ENCODE data around the gene PSME3. TPM values are rescaled to one million over a fixed set of nuclear protein-coding genes. Genes with fewer than 3 reads are reported as not detected.
"Not testable (repeated sequence)": the region's sequence is repeated elsewhere in the genome, so short reads cannot be mapped to it uniquely, and the experiment has no call there.

PSME3 gene
- total and polyA plus RNA-seq, 2 experiments from 2014 or later: 86.4 to 99.5 TPM

DNA sequence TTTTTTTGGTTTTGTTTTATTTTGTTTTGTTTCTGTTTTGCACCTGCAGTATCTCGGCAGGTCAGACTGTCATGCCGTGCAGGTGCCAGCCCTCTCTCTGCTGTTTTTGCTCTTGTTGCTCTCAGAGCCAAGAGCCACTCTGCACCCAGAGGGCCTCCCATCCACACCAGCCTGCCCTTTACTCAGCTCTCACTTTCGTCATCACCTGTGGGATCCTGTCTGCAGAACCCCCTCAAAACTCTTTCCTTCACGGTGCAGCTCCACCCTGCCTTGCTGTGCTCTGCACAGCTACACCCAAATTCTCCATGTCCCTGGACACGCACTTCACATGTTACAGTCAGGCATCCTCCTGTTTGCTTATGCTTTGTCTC, 20.4 kb downstream of the PSME3 start:
- Histone ChIP-seq H2AFZ (no peak overlapping the region), H3K9me3 (ENCODE audit: low read depth) (no peaks in the 10 kb centered on the region), H3K27ac (no peak overlapping the region), H3K4me2 (no peak overlapping the region), H3K4me3 (no peak overlapping the region), H4K20me1 (ENCODE audit: insufficient read depth, poor library complexity, severe bottlenecking) (no peaks in the 10 kb centered on the region), H3K27me3 (peaks cover 6% of the 10 kb centered on the region), H3K36me3 (replicated peaks; ENCODE audit: insufficient read depth, low read depth) (no peaks in the 10 kb centered on the region), H3K9me2 (replicated peaks; ENCODE audit: insufficient read depth) (no peaks in the 10 kb centered on the region), H3K4me1 (ENCODE audit: insufficient read depth) (no peaks in the 10 kb centered on the region), H3K79me2 (no peaks in the 10 kb centered on the region)
- 93% methylated on average over 5 of the region's 5 CpGs for WGBS (ENCODE audit: low lambda C conversion rate, missing lambda C conversion rate)
- DNase-seq (ENCODE audit: low spot score): no peak
- TF ChIP-seq, protein P1, sequence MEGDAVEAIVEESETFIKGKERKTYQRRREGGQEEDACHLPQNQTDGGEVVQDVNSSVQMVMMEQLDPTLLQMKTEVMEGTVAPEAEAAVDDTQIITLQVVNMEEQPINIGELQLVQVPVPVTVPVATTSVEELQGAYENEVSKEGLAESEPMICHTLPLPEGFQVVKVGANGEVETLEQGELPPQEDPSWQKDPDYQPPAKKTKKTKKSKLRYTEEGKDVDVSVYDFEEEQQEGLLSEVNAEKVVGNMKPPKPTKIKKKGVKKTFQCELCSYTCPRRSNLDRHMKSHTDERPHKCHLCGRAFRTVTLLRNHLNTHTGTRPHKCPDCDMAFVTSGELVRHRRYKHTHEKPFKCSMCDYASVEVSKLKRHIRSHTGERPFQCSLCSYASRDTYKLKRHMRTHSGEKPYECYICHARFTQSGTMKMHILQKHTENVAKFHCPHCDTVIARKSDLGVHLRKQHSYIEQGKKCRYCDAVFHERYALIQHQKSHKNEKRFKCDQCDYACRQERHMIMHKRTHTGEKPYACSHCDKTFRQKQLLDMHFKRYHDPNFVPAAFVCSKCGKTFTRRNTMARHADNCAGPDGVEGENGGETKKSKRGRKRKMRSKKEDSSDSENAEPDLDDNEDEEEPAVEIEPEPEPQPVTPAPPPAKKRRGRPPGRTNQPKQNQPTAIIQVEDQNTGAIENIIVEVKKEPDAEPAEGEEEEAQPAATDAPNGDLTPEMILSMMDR (IDR thresholded peaks at IDR 0.05; ENCODE audit: poor library complexity): no peak
- TF ChIP-seq EZH2 (IDR thresholded peaks at IDR 0.05; ENCODE audit: borderline replicate concordance) (no peak), EZH2phosphoT487 (IDR thresholded peaks at IDR 0.05; ENCODE audit: low read depth, severe bottlenecking, unreplicated experiment) (no peak)

DNA sequence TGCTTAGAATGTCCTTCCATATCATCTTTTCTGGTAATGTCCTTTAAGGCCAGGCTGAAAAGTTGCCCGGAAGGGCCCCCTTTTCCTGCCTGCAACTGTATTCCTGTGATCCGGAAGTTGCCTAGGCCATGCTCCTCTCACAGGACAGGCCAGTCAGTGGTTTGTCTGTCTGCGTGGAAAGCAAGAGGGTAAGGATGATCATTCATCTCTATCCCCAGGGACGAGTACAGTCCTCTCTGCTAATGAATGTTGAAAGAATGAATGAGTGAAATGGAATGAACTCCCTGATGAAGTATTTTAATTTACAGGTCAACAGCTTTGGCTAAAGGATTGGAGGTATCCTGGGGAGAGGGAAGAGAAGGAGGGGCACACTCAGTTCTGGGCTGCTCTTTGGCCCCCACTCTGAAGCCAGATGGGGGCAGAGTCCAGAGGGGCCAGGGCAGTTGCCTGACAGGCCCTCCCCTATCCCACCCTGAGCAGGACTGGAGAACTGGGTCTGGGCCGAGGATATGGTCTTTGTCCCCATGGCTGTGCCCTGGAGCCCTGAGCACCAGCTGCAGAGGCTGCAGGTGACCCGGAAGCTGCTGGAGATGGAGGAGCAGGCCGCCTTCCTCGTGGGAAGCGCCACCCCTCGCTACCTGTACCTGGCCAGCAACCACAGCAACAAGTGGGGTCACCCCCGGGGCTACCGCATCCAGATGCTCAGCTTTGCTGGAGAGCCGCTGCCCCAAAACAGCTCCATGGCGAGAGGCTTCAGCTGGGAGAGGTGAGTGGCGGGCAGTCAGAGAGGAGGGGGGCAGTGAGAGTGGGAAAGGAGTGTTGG, 21.0 kb downstream of the PSME3 start:
- Histone ChIP-seq H3K27me3 (peaks cover 6% of the 10 kb centered on the region), H3K9me3 (ENCODE audit: low read depth) (no peaks in the 10 kb centered on the region), H3K4me3 (no peak overlapping the region), H3K9me2 (replicated peaks; ENCODE audit: insufficient read depth) (no peaks in the 10 kb centered on the region), H3K79me2 (no peaks in the 10 kb centered on the region), H4K20me1 (ENCODE audit: insufficient read depth, poor library complexity, severe bottlenecking) (no peaks in the 10 kb centered on the region), H2AFZ (no peak overlapping the region), H3K4me2 (no peak overlapping the region), H3K36me3 (replicated peaks; ENCODE audit: insufficient read depth, low read depth) (no peaks in the 10 kb centered on the region), H3K4me1 (ENCODE audit: insufficient read depth) (no peaks in the 10 kb centered on the region), H3K27ac (no peak overlapping the region)
- 88% methylated on average over 14 of the region's 15 CpGs for WGBS (ENCODE audit: low lambda C conversion rate, missing lambda C conversion rate)
- no peak for DNase-seq (ENCODE audit: low spot score)
- TF ChIP-seq EZH2 (IDR thresholded peaks at IDR 0.05; ENCODE audit: borderline replicate concordance): no peak
- TF ChIP-seq EZH2phosphoT487 (IDR thresholded peaks at IDR 0.05; ENCODE audit: low read depth, severe bottlenecking, unreplicated experiment): no peak
- TF ChIP-seq, protein P1 (IDR thresholded peaks at IDR 0.05; ENCODE audit: poor library complexity): no peak

DNA sequence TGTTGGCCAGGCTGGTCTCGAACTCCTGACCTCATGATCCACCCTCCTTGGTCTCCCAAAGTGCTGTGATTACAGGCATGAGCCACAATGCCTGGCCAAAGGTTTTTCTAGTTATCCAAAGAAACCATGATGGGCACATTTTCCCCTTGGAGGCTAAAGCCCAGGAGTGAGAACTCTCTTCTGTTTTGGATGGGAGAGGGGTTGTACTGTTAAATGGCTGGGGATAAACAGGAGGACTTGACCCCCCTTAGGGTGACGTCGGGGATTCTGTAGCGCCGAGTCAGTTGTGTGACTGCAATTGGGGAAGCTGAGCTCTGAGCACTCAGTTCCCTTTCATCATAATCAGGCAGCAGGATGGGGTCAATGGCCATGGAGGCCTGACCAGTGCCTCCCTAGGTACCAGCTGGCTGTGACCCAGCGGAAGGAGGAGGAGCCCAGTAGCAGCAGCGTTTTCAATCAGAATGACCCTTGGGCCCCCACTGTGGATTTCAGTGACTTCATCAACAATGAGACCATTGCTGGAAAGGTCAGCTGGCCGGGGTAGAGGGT, 21.9 kb downstream of the PSME3 start:
- 89% methylated on average over 8 of the region's 8 CpGs for WGBS (ENCODE audit: low lambda C conversion rate, missing lambda C conversion rate)

DNA sequence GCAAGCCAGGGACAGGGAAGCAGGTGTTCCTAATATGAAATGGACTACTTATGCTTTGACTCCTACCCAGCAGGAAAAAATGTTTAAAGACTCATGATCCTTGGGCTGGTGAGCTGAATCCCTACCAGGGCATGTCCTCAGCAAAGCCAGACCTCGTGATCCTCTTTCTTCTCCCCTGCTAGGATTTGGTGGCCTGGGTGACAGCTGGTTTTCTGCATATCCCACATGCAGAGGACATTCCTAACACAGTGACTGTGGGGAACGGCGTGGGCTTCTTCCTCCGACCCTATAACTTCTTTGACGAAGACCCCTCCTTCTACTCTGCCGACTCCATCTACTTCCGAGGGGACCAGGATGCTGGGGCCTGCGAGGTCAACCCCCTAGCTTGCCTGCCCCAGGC, 22.9 kb downstream of the PSME3 start:
- not testable (repeated sequence) for DNase-seq (ENCODE audit: low spot score); H4K20me1 ChIP-seq (ENCODE audit: insufficient read depth, poor library complexity, severe bottlenecking); H3K9me3 ChIP-seq (ENCODE audit: low read depth); H3K79me2 ChIP-seq; H3K4me1 ChIP-seq (ENCODE audit: insufficient read depth); H3K4me2 ChIP-seq; H3K36me3 ChIP-seq (replicated peaks; ENCODE audit: insufficient read depth, low read depth); H3K4me3 ChIP-seq; H3K27ac ChIP-seq; H3K27me3 ChIP-seq; H3K9me2 ChIP-seq (replicated peaks; ENCODE audit: insufficient read depth); H2AFZ ChIP-seq
- WGBS (ENCODE audit: low lambda C conversion rate, missing lambda C conversion rate): 91% methylated on average over 5 of the region's 8 CpGs

More for the DNA sequence above, 21.9 kb downstream of the PSME3 start:
- no peak for TF ChIP-seq EZH2phosphoT487 (IDR thresholded peaks at IDR 0.05; ENCODE audit: low read depth, severe bottlenecking, unreplicated experiment)
- TF ChIP-seq, protein P1 (IDR thresholded peaks at IDR 0.05; ENCODE audit: poor library complexity): no peak
- TF ChIP-seq EZH2 (IDR thresholded peaks at IDR 0.05; ENCODE audit: borderline replicate concordance): no peak
- no peak overlapping the region for H3K27ac ChIP-seq
- no peak overlapping the region for H3K4me3 ChIP-seq
- no peak overlapping the region for H3K4me2 ChIP-seq
- no peak for DNase-seq (ENCODE audit: low spot score)
- H2AFZ ChIP-seq: no peak overlapping the region
- no peaks in the 10 kb centered on the region for H4K20me1 ChIP-seq (ENCODE audit: insufficient read depth, poor library complexity, severe bottlenecking)
- H3K79me2 ChIP-seq: no peaks in the 10 kb centered on the region
- no peaks in the 10 kb centered on the region for H3K9me2 ChIP-seq (replicated peaks; ENCODE audit: insufficient read depth)
- H3K9me3 ChIP-seq (ENCODE audit: low read depth): no peaks in the 10 kb centered on the region
- H3K36me3 ChIP-seq (replicated peaks; ENCODE audit: insufficient read depth, low read depth): no peaks in the 10 kb centered on the region
- no peaks in the 10 kb centered on the region for H3K4me1 ChIP-seq (ENCODE audit: insufficient read depth)
- H3K27me3 ChIP-seq: no peaks in the 10 kb centered on the region

DNA sequence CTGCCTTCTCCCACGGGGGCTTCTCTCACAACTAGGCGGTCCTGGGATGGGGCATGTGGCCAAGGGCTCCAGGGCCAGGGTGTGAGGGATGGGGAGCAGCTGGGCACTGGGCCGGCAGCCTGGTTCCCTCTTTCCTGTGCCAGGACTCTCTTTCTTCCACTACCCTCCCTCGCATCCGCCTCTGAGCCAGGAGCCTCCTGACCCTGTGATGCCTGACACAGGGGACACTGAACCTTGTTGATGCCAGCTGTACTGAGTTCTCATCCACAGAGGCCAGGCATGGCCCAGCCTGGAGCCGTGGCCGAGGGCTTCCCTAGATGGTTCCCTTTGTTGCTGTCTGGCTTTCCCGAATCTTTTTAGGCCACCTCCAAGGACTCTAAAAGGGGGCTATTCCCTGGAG, 23.3 kb downstream of the PSME3 start:
- H2AFZ ChIP-seq; H3K4me1 ChIP-seq (ENCODE audit: insufficient read depth); H3K27me3 ChIP-seq; H3K36me3 ChIP-seq (replicated peaks; ENCODE audit: insufficient read depth, low read depth); H3K27ac ChIP-seq; H3K4me2 ChIP-seq; H3K79me2 ChIP-seq; DNase-seq (ENCODE audit: low spot score); H3K9me3 ChIP-seq (ENCODE audit: low read depth); H3K9me2 ChIP-seq (replicated peaks; ENCODE audit: insufficient read depth); H4K20me1 ChIP-seq (ENCODE audit: insufficient read depth, poor library complexity, severe bottlenecking); H3K4me3 ChIP-seq: not testable (repeated sequence)
- 95% methylated on average over 7 of the region's 8 CpGs for WGBS (ENCODE audit: low lambda C conversion rate, missing lambda C conversion rate)
